ENCODE results near the gene ST6GAL1. TPM values are rescaled to one million over a fixed set of nuclear protein-coding genes. Genes with fewer than 3 reads are reported as not detected.

ST6GAL1 gene
- total and polyA plus RNA-seq, 4 donors, result 15.1 to 113 (median 60.4) TPM

DNA sequence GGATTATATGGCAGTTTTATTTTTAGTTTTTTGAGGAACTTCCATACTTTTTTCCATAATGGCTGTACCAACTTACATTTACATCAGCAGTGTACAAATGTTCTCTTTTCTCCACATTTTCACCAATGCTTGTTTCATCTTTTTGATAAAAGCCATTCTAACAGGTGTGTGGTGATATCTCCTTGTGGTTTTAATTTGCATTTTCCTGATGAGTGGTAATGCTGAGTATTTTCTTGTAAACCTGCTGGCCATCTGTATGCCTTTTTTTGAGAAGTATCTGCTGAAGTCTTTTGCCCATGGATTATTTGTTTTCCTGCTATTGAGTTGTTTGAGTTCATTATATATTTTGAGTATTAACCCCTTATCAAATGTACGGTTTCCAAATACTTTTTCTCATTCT is 158.4 kb downstream of the ST6GAL1 start:
- TF ChIP-seq, protein P1, sequence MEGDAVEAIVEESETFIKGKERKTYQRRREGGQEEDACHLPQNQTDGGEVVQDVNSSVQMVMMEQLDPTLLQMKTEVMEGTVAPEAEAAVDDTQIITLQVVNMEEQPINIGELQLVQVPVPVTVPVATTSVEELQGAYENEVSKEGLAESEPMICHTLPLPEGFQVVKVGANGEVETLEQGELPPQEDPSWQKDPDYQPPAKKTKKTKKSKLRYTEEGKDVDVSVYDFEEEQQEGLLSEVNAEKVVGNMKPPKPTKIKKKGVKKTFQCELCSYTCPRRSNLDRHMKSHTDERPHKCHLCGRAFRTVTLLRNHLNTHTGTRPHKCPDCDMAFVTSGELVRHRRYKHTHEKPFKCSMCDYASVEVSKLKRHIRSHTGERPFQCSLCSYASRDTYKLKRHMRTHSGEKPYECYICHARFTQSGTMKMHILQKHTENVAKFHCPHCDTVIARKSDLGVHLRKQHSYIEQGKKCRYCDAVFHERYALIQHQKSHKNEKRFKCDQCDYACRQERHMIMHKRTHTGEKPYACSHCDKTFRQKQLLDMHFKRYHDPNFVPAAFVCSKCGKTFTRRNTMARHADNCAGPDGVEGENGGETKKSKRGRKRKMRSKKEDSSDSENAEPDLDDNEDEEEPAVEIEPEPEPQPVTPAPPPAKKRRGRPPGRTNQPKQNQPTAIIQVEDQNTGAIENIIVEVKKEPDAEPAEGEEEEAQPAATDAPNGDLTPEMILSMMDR (IDR thresholded peaks at IDR 0.05; ENCODE audit: control extremely low read depth, extremely low read depth), result no peak
- Histone ChIP-seq H3K27me3 (ENCODE audit: control insufficient read depth in 3 of 3, insufficient read depth in 3 of 3, low read length in 2 of 3) (no peaks in the 10 kb centered on the region), H3K9ac (ENCODE audit: insufficient read depth in 1 of 2, low read length in 2 of 2) (no peak overlapping the region), H3K9me3 (ENCODE audit: control insufficient read depth in 4 of 4, insufficient read depth in 3 of 4, low read length in 3 of 4) (peaks cover 0 to 7% (median 2%) of the 10 kb centered on the region in 4 donors), H3K27ac (ENCODE audit: low read depth in 1 of 2, low read length in 1 of 2) (no peak overlapping the region), H3K4me3 (no peak overlapping the region), H3K4me1 (ENCODE audit: control insufficient read depth in 5 of 5, insufficient read depth in 5 of 5, low read length in 5 of 5) (peaks cover 0 to 4% (median 2%) of the 10 kb centered on the region in 5 donors), H3K36me3 (ENCODE audit: control insufficient read depth in 4 of 4, insufficient read depth in 4 of 4, low read length in 4 of 4) (no peaks in the 10 kb centered on the region)
- ATAC-seq (ENCODE audit: insufficient read depth, low FRiP score), result no peak
- WGBS, 2 donors, result 83 to 92% methylated on average over 1 of the region's 1 CpG
- no peak for DNase-seq

DNA sequence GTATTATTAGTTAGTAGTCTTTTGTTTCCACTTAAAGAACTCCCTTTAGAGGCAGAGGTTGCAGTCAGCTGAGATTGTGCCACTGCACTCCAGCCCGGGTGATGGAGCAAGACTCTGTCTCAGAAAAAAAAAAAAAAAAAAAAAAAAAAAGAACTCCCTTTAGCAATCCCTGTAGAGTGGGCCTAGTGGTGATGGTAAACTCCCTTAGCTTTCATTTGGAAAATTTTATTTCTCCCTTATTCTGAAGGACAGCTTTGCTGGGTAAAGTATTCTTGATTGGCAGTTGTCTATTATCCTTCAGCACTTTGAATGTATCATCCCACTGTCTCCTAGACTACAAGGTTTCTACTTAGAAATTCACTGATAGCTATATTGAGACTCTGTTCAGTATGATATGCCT is 163.0 kb downstream of the ST6GAL1 start:
- Histone ChIP-seq H3K27ac (ENCODE audit: low read depth in 1 of 2, low read length in 1 of 2) (no peak overlapping the region), H3K4me3 (no peak overlapping the region), H3K9me3 (ENCODE audit: control insufficient read depth in 4 of 4, insufficient read depth in 3 of 4, low read length in 3 of 4) (peaks cover 0 to 2% (median under 1%) of the 10 kb centered on the region in 4 donors), H3K4me1 (ENCODE audit: control insufficient read depth in 5 of 5, insufficient read depth in 5 of 5, low read length in 5 of 5) (no peaks in the 10 kb centered on the region), H3K27me3 (ENCODE audit: control insufficient read depth in 3 of 3, insufficient read depth in 3 of 3, low read length in 2 of 3) (no peaks in the 10 kb centered on the region), H3K36me3 (ENCODE audit: control insufficient read depth in 4 of 4, insufficient read depth in 4 of 4, low read length in 4 of 4) (no peaks in the 10 kb centered on the region), H3K9ac (ENCODE audit: insufficient read depth in 1 of 2, low read length in 2 of 2) (no peak overlapping the region)
- TF ChIP-seq, protein P1 (IDR thresholded peaks at IDR 0.05; ENCODE audit: control extremely low read depth, extremely low read depth), result no peak
- ATAC-seq (ENCODE audit: insufficient read depth, low FRiP score) (no peak), DNase-seq (no peak)
- 69 to 80% methylated on average over 1 of the region's 1 CpG for WGBS, 2 donors

DNA sequence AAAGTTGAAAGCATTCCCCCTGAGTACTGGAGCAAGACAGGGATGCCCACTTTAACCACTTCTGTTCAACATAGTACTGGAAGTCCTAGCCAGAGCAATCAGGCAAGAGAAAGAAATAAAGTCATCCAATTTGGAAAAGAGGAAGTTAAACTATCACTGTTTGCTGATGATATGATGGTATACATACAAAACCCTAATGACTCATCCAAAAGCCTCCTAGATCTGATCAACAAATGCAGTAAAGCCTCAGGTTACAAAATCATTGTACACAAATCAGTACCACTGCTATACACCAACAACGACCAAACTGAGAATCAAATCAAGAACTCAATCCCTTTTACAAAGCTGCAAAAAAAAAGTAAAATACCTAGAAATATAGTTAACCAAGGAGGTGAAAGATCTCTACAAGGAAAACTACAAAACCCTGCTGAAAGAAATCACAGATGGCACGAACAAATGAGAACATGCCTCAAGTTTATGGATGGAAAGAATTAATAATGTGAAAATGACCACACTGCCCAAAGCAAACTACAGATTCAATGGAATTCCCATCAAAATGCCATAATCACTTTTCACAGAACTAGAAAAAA is 168.7 kb downstream of the ST6GAL1 start:
- TF ChIP-seq, protein P1 (IDR thresholded peaks at IDR 0.05; ENCODE audit: control extremely low read depth, extremely low read depth), result no peak
- Histone ChIP-seq H3K36me3 (ENCODE audit: control insufficient read depth in 4 of 4, insufficient read depth in 4 of 4, low read length in 4 of 4) (no peaks in the 10 kb centered on the region), H3K27me3 (ENCODE audit: control insufficient read depth in 3 of 3, insufficient read depth in 3 of 3, low read length in 2 of 3) (no peaks in the 10 kb centered on the region), H3K9me3 (ENCODE audit: control insufficient read depth in 4 of 4, insufficient read depth in 3 of 4, low read length in 3 of 4) (no peaks in the 10 kb centered on the region), H3K9ac (ENCODE audit: insufficient read depth in 1 of 2, low read length in 2 of 2) (no peak overlapping the region), H3K4me1 (ENCODE audit: control insufficient read depth in 5 of 5, insufficient read depth in 5 of 5, low read length in 5 of 5) (peaks cover 0 to 9% (median 0%) of the 10 kb centered on the region in 5 donors), H3K27ac (ENCODE audit: low read depth in 1 of 2, low read length in 1 of 2) (no peak overlapping the region), H3K4me3 (no peak overlapping the region)
- no peak for DNase-seq
- no peak for ATAC-seq (ENCODE audit: insufficient read depth, low FRiP score)
- WGBS, 2 donors, result 86 to 90% methylated on average over 2 of the region's 2 CpGs

Data from lung (tissue), 12 donors.